ENCODE results near the gene SLMAP. TPM values are rescaled to one million over a fixed set of nuclear protein-coding genes. Genes with fewer than 3 reads are reported as not detected.

Gene SLMAP
- total and polyA plus RNA-seq, 2 of the 13 experiments (the other 11 are each of a cell fraction or from before 2014, with no cell fraction given): 24.0 to 48.3 TPM

- TF ChIP-seq JUN (CRISPR knock-in tag; IDR thresholded peaks at IDR 0.05) (no peak), NR3C1 (CRISPR knock-in tag; IDR thresholded peaks at IDR 0.05) (no peak), PAF1 (CRISPR knock-in tag; IDR thresholded peaks at IDR 0.05) (no peak), RERE (CRISPR knock-in tag; IDR thresholded peaks at IDR 0.05; ENCODE audit: low read depth) (no peak), ZNF367 (CRISPR knock-in tag; IDR thresholded peaks at IDR 0.05; ENCODE audit: borderline replicate concordance) (no peak), ZNF839 (CRISPR knock-in tag; IDR thresholded peaks at IDR 0.05; ENCODE audit: borderline replicate concordance) (no peak), NR2F2 (IDR thresholded peaks at IDR 0.05; ENCODE audit: borderline replicate concordance, low read depth) (peak; percentile 50; the same call in 1 of the 2 replicates), SETDB1 (CRISPR knock-in tag; IDR thresholded peaks at IDR 0.05; ENCODE audit: borderline replicate concordance) (no peak), KLF6 (CRISPR knock-in tag; IDR thresholded peaks at IDR 0.05) (peak; percentile 42; the same call in 1 of the 2 replicates), STAT5B (CRISPR knock-in tag; IDR thresholded peaks at IDR 0.05) (no peak), ZNF709 (CRISPR knock-in tag; IDR thresholded peaks at IDR 0.05) (peak; percentile 30; the same call in 1 of the 2 replicates), ZNF629 (CRISPR knock-in tag; conservative IDR thresholded peaks at IDR 0.05) (no peak), SMAD1 (CRISPR knock-in tag; IDR thresholded peaks at IDR 0.05; ENCODE audit: borderline replicate concordance, low read depth) (no peak), ZNF44 (CRISPR knock-in tag; IDR thresholded peaks at IDR 0.05) (peak; percentile 32; the same call in 1 of the 2 replicates)
- TF ChIP-seq, protein P1, sequence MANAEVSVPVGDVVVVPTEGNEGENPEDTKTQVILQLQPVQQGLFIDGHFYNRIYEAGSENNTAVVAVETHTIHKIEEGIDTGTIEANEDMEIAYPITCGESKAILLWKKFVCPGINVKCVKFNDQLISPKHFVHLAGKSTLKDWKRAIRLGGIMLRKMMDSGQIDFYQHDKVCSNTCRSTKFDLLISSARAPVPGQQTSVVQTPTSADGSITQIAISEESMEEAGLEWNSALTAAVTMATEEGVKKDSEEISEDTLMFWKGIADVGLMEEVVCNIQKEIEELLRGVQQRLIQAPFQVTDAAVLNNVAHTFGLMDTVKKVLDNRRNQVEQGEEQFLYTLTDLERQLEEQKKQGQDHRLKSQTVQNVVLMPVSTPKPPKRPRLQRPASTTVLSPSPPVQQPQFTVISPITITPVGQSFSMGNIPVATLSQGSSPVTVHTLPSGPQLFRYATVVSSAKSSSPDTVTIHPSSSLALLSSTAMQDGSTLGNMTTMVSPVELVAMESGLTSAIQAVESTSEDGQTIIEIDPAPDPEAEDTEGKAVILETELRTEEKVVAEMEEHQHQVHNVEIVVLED (CRISPR knock-in tag; IDR thresholded peaks at IDR 0.05; ENCODE audit: borderline replicate concordance): peak; percentile 90
- TF ChIP-seq, protein P2, sequence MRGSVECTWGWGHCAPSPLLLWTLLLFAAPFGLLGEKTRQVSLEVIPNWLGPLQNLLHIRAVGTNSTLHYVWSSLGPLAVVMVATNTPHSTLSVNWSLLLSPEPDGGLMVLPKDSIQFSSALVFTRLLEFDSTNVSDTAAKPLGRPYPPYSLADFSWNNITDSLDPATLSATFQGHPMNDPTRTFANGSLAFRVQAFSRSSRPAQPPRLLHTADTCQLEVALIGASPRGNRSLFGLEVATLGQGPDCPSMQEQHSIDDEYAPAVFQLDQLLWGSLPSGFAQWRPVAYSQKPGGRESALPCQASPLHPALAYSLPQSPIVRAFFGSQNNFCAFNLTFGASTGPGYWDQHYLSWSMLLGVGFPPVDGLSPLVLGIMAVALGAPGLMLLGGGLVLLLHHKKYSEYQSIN (CRISPR knock-in tag; IDR thresholded peaks at IDR 0.05; ENCODE audit: borderline replicate concordance): no peak
- TF ChIP-seq, protein P3, sequence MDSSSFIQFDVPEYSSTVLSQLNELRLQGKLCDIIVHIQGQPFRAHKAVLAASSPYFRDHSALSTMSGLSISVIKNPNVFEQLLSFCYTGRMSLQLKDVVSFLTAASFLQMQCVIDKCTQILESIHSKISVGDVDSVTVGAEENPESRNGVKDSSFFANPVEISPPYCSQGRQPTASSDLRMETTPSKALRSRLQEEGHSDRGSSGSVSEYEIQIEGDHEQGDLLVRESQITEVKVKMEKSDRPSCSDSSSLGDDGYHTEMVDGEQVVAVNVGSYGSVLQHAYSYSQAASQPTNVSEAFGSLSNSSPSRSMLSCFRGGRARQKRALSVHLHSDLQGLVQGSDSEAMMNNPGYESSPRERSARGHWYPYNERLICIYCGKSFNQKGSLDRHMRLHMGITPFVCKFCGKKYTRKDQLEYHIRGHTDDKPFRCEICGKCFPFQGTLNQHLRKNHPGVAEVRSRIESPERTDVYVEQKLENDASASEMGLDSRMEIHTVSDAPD (CRISPR knock-in tag; IDR thresholded peaks at IDR 0.05): no peak
- TF ChIP-seq, protein P4, sequence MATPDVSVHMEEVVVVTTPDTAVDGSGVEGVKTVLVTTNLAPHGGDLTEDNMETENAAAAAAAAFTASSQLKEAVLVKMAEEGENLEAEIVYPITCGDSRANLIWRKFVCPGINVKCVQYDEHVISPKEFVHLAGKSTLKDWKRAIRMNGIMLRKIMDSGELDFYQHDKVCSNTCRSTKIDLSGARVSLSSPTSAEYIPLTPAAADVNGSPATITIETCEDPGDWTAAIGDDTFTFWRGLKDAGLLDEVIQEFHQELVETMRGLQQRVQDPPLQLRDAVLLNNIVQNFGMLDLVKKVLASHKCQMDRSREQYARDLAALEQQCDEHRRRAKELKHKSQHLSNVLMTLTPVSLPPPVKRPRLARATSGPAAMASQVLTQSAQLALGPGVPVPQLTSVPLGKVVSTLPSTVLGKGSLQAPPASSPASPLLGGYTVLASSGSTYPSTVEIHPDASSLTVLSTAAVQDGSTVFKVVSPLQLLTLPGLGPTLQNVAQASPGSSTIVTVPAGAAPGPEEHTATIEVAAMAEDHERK (CRISPR knock-in tag; IDR thresholded peaks at IDR 0.05; ENCODE audit: low read depth): peak; percentile 75
Observed at GRCh38 chr3:57755741-57756527, at the start of gene SLMAP (continued).
